ENCODE results near the gene AHSG. TPM values are rescaled to one million over a fixed set of nuclear protein-coding genes. Genes with fewer than 3 reads are reported as not detected.

AHSG gene
- total RNA-seq (under 1 TPM in 1 of 7 donors, not detected in 6; 0.30 TPM), polyA plus RNA-seq (not detected)
- long read RNA-seq, donor 1, result 0 reads
- long read RNA-seq, donor 2, result 0 reads

- peaks cover 0 to 55% (median 13%) of the 10 kb centered on the region in 7 donors for H3K27me3 ChIP-seq (replicated peaks in 1 of 7)
- no peaks in the 10 kb centered on the region for H3K9me3 ChIP-seq
- no peak within 1 kb of the TSS for H3K4me3 ChIP-seq
- H3K4me1 ChIP-seq, result peaks cover 0 to 25% (median 22%) of the 10 kb centered on the region in 6 donors
- no peaks in the 10 kb centered on the region for H3K36me3 ChIP-seq
- WGBS, 5 donors, result 81 to 92% (median 84%) methylated on average over 6 to 7 of the region's 7 CpGs
- TF ChIP-seq POLR2AphosphoS5 (IDR thresholded peaks at IDR 0.05) (no peak), POLR2A (IDR thresholded peaks at IDR 0.05) (no peak), CTCF (IDR thresholded peaks at IDR 0.05 in 8 of 11, conservative IDR thresholded peaks at IDR 0.05 in 3 of 11) (no peak)
- H3K27ac ChIP-seq, result no peak within 1 kb of the TSS
- no peak for DNase-seq
- intact Hi-C loops (cut with DNase I; ENCODE audit: low total_unique reads), result loop anchor here (5.0 kb wide), 1 partner anchor 209 kb away; no protein-coding TSS in a partner anchor
These were observed at the start of gene AHSG for GRCh38 chr3:186612721-186613636. Gene AHSG (plus strand): TSS chr3:186613060. CDS start chr3:186613142, 82 bp downstream.

- TF ChIP-seq CTCF (IDR thresholded peaks at IDR 0.05 in 8 of 11, conservative IDR thresholded peaks at IDR 0.05 in 3 of 11), result no peak
- Histone ChIP-seq H3K27ac (no peak overlapping the region), H3K4me3 (no peak overlapping the region), H3K9me3 (no peaks in the 10 kb centered on the region), H3K4me1 (peaks cover 18 to 94% (median 56%) of the 10 kb centered on the region in 6 donors), H3K27me3 (replicated peaks in 1 of 7) (no peaks in the 10 kb centered on the region), H3K36me3 (peaks cover 0 to 39% (median 4%) of the 10 kb centered on the region in 6 donors)
- intact Hi-C loops (cut with DNase I; ENCODE audit: low total_unique reads), result no loop called here
- no peak for DNase-seq
These were observed 48.3 kb upstream of the AHSG start for GRCh38 chr3:186564586-186564985.

GRCh38 chr3:186566772-186567071, 46.1 kb upstream of the AHSG start:
- 0 to 2% (median 0%) methylated on average over 7 to 14 of the region's 14 CpGs for WGBS, 5 donors
- H3K9me3 ChIP-seq, result no peaks in the 10 kb centered on the region
- peaks cover 0 to 24% (median 3%) of the 10 kb centered on the region in 6 donors for H3K36me3 ChIP-seq
- TF ChIP-seq CTCF (IDR thresholded peaks at IDR 0.05 in 8 of 11, conservative IDR thresholded peaks at IDR 0.05 in 3 of 11), result no peak
- TF ChIP-seq POLR2AphosphoS5 (IDR thresholded peaks at IDR 0.05), result no peak
- no peak for TF ChIP-seq POLR2A (IDR thresholded peaks at IDR 0.05)
- no peak for DNase-seq
- H3K4me3 ChIP-seq, result peak overlapping the region; percentile 58 to 92 (median 72)
- no peaks in the 10 kb centered on the region for H3K27me3 ChIP-seq (replicated peaks in 1 of 7)
- peak overlapping the region; percentile 57 to 94 (median 91) for H3K27ac ChIP-seq
- intact Hi-C loops (cut with DNase I; ENCODE audit: low total_unique reads), result no loop called here
- H3K4me1 ChIP-seq, result peaks cover 24 to 88% (median 61%) of the 10 kb centered on the region in 6 donors
